GM10248 (cell line): ENCODE results near the gene CDHR3.

ENCODE experiments used
- CTCF ChIA-PET: fragments of 300-600 bp; sonication (Branson Sonifier 250); formaldehyde crosslinking; extraction: SDS; loops from one replicate; lab custom pipeline; 2021; ENCODE audit warnings: antibody characterized with exemption; lab: Yijun Ruan, JAX
- POLR2A ChIA-PET: fragments of 350-650 bp; sonication (Branson Sonifier 250); formaldehyde crosslinking; extraction: SDS; loops from one replicate; lab custom pipeline; 2020; ENCODE audit warnings: antibody characterized with exemption; lab: Yijun Ruan, JAX
- DNase-seq: peaks from one replicate; pipeline ENCODE4 v3.0.0; 2012; ENCODE audit errors: extremely low spot score
- TF ChIP-seq, protein P1 (sequence below): IDR thresholded peaks from 2 replicates; pipeline ENCODE4 v1.5.1; 2012; ENCODE audit warnings: mild to moderate bottlenecking, low read depth; ENCODE audit errors: extremely low read depth, missing control alignments, control extremely low read depth

CDHR3 gene

DNA sequence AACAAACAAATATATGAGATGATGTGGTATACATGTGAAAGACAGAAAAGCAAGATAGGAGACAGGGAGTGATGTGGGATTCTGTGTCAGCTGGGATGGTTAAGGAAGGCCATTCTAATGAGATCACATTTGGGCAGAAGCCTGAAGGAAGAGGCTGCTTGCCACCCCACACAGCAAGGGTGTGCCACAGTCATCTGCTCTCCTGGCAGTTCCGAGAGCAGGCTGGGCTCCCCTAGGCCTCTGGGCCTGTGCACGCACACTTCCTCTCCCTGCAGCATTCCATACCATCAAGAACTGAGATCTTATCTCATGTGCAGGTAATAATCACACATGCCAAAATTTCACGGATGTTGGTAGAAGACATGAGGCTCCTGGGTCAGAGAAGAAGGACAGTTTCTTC lies 105.9 kb downstream of the CDHR3 start:
- TF ChIP-seq, protein P1, sequence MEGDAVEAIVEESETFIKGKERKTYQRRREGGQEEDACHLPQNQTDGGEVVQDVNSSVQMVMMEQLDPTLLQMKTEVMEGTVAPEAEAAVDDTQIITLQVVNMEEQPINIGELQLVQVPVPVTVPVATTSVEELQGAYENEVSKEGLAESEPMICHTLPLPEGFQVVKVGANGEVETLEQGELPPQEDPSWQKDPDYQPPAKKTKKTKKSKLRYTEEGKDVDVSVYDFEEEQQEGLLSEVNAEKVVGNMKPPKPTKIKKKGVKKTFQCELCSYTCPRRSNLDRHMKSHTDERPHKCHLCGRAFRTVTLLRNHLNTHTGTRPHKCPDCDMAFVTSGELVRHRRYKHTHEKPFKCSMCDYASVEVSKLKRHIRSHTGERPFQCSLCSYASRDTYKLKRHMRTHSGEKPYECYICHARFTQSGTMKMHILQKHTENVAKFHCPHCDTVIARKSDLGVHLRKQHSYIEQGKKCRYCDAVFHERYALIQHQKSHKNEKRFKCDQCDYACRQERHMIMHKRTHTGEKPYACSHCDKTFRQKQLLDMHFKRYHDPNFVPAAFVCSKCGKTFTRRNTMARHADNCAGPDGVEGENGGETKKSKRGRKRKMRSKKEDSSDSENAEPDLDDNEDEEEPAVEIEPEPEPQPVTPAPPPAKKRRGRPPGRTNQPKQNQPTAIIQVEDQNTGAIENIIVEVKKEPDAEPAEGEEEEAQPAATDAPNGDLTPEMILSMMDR = no peak
- ChIA-PET POLR2A (no interaction called here), CTCF (interaction anchor here (1.0 to 6.7 kb wide), 3 partner anchors 11 to 85 kb away, joined by 4 to 61 read pairs (median 4); no protein-coding TSS in a partner anchor)
- no peak for DNase-seq

DNA sequence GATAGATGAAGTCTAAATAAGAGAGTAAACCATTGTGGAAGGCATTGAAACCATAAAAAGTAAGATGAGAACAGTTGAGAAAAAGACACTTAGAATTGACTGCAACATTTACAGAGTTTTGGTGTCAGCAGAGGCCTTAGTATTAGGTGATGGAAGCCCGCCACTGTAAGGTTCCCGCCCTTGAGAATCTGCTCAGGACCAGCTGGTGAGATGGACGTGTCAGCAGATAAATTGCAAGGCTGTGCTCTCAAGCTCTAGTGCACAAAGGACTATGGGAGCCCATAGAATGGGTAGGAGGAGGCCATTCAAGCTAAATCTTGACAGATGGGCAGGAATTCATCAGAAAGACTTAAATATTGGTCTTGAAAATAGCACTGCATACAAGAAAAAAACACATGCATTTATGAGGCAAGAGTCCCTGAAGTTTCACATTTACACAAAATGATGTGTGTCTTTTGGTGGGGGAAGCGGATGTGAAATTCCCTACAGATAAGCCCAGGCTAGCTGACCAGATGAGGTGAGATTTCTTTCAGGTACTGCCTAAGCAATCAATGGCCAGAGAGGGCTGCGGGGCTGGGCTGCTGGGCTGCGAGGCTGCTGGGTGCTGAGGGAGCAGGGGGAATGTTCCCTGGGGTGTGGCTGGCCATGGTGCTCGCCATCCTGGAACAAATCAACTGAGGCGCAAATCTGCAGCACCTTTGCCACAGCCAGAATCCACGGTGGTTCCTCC lies 106.6 kb downstream of the CDHR3 start:
- CTCF ChIA-PET = interaction anchor here (0.8 to 6.7 kb wide), 6 partner anchors 9 to 26 kb away, joined by 3 to 61 read pairs (median 4); no protein-coding TSS in a partner anchor

DNA sequence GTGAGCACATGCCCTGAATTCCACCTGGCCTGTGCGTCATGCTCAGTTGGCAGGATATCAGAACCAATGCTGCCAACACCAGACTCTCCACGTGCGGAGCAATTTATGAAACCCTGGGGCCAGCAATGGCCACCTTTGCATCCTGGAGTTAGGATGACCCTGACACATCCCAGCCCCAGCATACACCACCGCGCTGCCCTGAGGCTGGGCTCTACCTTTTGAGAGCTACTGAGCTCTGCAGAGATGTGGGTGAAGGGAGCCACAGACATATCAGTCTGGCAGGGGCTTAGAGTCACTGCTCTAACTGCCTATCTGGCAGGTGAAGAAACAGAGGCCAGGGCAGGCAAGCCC lies 107.1 kb downstream of the CDHR3 start:
- ChIA-PET POLR2A (no interaction called here), CTCF (interaction anchor here (0.8 to 6.7 kb wide), 5 partner anchors 8 to 27 kb away, joined by 3 to 61 read pairs (median 3); no protein-coding TSS in a partner anchor)
- DNase-seq = no peak
- TF ChIP-seq, protein P1 = no peak

More for the DNA sequence above, 106.6 kb downstream of the CDHR3 start:
- TF ChIP-seq, protein P1 = no peak
- no peak for DNase-seq
- POLR2A ChIA-PET = interaction anchor here (0.6 kb wide), 1 partner anchor 516 kb away, joined by 6 read pairs; no protein-coding TSS in a partner anchor

DNA sequence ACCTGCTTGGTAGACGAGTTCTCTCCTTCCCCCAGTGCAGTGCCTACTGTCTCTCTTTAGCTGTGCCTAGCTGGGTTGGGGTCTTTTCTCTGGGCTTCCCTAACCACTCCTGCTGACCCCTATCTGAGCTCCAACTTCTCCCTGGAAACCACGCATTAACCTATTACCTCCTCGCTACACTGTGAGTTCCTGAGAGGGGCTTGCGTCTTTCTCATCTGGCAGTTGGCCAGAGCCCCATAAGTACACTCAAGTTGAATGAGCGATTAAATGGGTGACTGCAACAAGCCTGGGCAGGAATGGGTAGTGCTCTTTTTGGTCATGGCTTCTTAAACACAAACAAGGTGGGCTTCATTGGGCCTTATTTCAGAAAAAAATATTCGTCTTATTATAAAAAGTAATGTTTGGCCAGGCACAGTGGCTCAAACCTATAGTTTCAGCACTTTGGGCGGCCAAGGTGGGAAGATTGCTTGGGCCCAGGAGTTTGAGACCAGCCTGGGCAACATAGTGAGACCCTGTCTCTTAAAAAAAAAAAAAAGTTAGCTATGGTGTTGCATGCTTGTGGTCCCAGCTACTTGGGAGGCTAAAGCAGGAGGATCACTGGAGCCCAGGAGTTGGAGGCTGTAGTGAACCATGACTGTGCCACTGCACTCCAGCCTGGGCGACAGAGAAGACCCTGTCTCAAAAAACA lies 107.6 kb downstream of the CDHR3 start:
- DNase-seq = no peak
- POLR2A ChIA-PET = interaction anchor here (0.7 to 1.4 kb wide), 2 partner anchors 41 to 50 kb away, joined by 3 read pairs; partner anchors contain the start of gene SYPL1
- CTCF ChIA-PET = interaction anchor here (0.9 to 6.7 kb wide), 8 partner anchors 10 to 82 kb away, joined by 3 to 61 read pairs (median 6); partner anchors contain the start of gene SYPL1
- TF ChIP-seq, protein P1 = no peak

DNA sequence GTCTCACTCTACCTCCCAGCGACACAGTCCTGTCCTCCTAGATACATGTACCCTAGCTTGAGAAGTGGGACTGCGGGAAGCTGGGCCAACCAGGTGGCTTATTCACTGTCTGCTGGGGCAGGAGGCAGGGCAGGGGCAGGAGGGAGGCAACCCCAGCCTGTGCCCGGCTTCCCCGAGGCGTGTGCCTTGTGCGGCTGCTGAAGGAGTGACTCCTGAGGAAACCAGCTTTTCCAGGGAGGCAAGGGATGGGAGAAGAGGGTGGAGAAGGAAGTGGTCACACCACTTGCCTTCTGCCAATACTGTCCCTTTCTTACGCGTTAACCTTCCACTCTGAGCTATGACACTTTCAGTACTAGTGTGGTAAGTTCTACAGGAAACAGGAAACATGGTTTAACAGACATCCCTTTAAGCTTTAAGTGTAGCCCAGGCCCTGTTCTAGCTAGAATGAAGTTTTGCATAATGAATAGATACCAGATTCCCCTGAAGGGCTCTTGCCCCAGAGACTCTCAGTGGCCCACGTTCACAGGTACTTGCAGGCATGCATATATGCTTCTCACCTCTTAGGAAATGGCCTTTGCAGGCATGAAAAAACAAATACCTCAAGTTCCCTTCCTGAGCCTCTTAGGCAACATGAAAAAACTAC lies 108.4 kb downstream of the CDHR3 start:
- ChIA-PET CTCF (interaction anchor here (1.0 to 6.7 kb wide), 14 partner anchors 10 to 95 kb away, joined by 3 to 61 read pairs (median 6); partner anchors contain the start of gene SYPL1), POLR2A (interaction anchor here (0.7 to 1.4 kb wide), 3 partner anchors 18 to 51 kb away, joined by 3 read pairs; partner anchors contain the start of gene SYPL1)
- TF ChIP-seq, protein P1 = no peak
- peak; percentile 81 for DNase-seq
